Measurements from ENCODE around the gene SHROOM3.

Gene SHROOM3

DNA sequence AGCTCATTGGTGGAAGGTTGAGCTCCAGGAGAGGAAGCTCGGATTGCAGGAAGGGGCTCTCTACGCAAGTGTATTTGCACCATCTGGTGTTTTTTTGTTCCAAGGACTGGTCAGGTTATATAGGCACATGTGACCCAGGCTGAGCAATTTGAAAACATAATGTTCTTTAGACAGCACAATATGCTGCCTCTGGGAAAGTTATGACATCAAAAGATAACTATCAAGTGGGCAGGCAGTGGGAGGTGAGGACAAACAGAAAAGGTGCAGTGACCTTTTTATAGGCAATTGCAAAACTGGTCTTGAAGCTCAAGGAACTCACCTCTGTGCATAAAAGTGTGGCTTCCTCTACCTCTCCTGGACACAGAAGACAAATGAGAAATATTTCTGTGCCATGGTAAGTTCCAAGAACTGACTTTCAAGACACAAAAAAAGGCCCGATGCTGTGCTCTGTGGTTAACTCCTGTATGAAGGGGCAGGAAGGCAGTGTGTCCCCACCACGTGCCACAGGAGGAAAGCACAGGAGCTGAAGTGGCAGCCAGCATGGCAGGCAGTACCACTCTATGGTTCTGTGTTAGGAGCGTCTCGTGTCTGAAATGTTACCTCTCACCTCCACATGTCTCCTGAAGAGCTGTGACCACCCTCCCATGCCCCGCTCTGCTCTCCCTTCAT, 128.6 kb downstream of the SHROOM3 start:
- in situ Hi-C loops (cut with MboI; ENCODE audit: low sequenced_read_pairs) = no loop called here

- in situ Hi-C loops (cut with MboI; ENCODE audit: low sequenced_read_pairs) = no loop called here
These were observed 129.3 kb downstream of the SHROOM3 start for GRCh38 chr4:76564123-76564915.

DNA sequence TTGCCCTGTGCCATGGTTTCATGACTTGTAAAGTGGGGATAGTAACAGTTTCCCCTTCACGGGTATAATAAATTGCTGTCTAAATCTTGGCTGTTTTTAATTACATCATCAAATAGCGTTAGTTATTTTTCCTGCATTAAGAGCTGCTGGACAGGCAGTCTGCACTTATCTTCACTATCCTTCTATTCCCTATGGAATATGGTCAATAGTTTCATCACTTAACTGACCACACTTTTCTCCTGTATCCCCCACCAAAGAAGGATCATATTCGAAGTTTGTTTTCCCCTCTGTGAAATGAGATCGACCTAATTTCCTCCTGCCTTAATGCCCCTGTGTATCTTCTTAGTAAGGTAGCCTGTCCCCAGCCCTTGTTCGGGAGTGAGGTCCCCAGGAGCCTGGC, 133.2 kb downstream of the SHROOM3 start:
- in situ Hi-C loops (cut with MboI; ENCODE audit: low sequenced_read_pairs) = no loop called here

DNA sequence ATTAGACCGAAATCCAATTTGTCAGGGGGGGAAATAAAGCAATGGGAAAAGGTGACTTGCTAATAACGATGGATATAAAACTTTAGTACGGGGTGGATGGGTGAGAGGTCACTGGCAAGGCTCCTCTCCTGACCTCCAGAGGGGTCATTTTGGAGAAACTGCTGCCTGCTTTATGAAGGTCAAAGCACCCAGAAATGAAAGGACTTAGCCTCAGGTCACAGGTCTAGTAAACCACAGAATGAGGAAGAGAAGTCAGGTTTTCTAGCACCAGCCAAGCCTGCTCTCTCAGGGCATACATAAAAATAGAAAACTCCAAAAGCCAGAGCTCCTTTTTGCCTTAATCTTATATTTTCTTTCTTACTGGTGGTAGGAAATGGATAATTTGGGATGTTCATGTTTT, 134.2 kb downstream of the SHROOM3 start:
- in situ Hi-C loops (cut with MboI; ENCODE audit: low sequenced_read_pairs) = no loop called here

GRCh38 chr4:76569706-76570105, 134.7 kb downstream of the SHROOM3 start:
- in situ Hi-C loops (cut with MboI; ENCODE audit: low sequenced_read_pairs) = no loop called here

GRCh38 chr4:76570141-76570973, 135.3 kb downstream of the SHROOM3 start:
- in situ Hi-C loops (cut with MboI; ENCODE audit: low sequenced_read_pairs) = no loop called here

DNA sequence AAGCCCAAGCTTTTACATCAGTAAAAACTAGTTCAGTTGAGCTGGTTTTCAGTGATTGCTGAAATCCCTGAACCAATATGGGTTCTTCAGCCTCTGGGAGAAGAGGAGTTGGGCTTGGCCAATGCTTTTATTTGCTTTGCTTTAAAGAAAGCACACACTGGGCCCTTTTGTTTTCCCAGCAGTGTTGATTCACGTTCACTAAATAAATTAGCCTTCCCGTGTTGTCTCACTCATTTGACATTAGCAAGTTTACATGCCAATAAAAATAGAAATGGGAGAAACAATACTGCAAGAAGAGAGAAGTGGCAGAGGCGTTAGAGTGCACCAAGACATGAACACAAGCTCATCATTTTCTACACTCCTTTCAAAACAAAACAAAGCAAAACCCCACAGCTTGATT, 136.2 kb downstream of the SHROOM3 start:
- in situ Hi-C loops (cut with MboI; ENCODE audit: low sequenced_read_pairs) = no loop called here

DNA sequence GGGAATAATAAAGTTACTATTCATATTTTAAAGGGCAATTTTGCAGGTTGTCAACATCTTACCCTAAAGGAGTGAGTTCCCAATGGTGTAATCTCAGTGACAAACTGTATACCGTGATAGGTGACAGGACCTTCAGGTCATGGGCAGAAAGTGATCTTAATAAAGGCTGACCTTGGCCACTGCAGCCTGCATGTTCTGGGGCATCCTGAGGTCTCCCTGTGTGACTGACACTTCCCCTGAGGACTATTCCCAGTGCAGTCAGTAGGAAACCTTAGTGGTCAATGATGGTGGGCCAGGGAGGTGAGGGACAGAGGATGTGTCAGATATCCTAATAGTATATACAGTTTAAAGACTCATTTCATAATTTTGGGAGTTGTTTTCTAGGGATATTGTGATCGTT, 137.2 kb downstream of the SHROOM3 start:
- in situ Hi-C loops (cut with MboI; ENCODE audit: low sequenced_read_pairs) = no loop called here

GRCh38 chr4:76576824-76577223, 141.8 kb downstream of the SHROOM3 start:
- in situ Hi-C loops (cut with MboI; ENCODE audit: low sequenced_read_pairs) = no loop called here

DNA sequence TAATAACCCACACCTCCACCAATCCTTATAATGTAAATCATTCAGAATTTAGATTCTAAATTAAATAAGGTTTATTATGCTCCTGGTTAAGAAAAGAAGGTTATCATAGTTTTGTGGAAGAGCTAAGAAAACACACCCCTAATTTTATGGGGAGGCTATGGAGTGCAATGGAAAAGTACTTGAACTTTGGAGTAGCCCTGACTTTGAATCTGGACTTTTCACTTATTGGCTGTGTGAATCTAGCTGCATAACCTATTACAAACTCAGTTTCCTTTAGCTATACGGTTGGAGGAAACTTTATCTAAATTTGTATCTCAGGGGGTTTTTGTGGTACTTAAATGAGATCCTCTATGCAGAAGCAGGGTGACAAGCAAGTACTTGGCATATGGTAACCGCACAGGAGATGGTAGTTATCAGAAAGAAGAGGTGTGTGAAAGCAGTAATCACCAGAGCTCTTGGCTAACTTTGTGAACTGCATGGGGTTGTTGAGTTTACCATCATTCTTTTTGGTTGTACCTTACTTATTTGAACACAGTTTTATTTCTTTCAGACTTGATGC, 143.1 kb downstream of the SHROOM3 start:
- in situ Hi-C loops (cut with MboI; ENCODE audit: low sequenced_read_pairs) = no loop called here

- in situ Hi-C loops (cut with MboI; ENCODE audit: low sequenced_read_pairs) = no loop called here
These were observed 144.8 kb downstream of the SHROOM3 start for GRCh38 chr4:76579596-76580375.

DNA sequence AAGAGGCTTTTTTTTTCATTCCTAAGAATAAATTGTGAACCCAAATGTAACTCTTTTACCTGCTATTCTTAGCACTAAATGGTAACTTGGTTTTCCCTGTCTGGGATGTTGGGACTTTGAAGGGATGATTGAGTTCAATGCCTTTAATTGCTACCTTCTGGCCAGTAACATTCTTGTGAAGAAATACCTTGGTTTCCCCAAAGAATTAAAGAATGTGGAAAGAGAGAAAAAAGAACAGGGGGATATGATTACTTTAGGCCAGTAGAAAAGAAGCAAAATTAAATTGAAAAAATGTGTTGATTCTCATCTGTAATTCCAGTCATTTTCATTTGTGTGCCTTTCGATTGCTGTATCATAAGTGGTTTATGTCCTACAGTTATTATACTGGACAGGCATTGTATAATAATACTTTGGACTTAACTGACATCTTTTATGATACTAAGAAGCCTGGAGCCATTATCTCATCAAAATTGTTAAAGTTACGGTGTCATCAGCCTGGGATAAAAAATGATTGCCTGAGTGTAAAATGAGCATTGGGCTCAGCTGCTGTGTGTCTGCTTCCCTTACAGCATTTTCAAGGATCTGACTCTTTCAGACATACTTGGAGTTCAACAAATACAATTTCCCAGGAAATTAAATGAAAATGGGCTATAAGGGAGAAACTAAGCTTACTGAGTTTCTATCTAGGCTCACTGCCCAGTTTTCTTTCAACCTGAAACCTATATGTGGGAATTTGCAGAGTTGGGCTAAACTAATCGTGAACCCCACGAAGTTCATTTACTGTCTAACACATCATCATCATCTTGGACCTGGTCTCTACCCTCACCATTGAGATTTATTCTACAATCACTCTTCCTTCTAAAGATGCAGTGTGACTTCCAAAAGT, 146.3 kb downstream of the SHROOM3 start:
- in situ Hi-C loops (cut with MboI; ENCODE audit: low sequenced_read_pairs) = no loop called here

GRCh38 chr4:76582074-76582816, 147.2 kb downstream of the SHROOM3 start:
- in situ Hi-C loops (cut with MboI; ENCODE audit: low sequenced_read_pairs) = no loop called here

DNA sequence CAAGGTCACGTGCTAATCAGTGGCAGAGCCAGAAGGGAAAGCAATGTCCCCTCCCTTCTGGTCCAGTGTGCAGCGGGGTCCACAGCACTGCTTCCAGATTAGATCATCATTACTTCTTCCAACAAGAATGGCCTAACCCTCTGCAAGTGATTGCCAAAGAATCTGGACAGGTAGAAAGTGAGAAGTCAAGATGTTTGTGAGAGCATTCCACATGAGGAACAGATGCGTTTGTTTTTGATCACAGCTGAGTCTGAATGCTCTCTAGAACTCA, 147.7 kb downstream of the SHROOM3 start:
- in situ Hi-C loops (cut with MboI; ENCODE audit: low sequenced_read_pairs) = no loop called here

GRCh38 chr4:76584241-76585152, 149.5 kb downstream of the SHROOM3 start:
- in situ Hi-C loops (cut with MboI; ENCODE audit: low sequenced_read_pairs) = no loop called here

- in situ Hi-C loops (cut with MboI; ENCODE audit: low sequenced_read_pairs) = no loop called here
These were observed 150.2 kb downstream of the SHROOM3 start for GRCh38 chr4:76585272-76585671.

DNA sequence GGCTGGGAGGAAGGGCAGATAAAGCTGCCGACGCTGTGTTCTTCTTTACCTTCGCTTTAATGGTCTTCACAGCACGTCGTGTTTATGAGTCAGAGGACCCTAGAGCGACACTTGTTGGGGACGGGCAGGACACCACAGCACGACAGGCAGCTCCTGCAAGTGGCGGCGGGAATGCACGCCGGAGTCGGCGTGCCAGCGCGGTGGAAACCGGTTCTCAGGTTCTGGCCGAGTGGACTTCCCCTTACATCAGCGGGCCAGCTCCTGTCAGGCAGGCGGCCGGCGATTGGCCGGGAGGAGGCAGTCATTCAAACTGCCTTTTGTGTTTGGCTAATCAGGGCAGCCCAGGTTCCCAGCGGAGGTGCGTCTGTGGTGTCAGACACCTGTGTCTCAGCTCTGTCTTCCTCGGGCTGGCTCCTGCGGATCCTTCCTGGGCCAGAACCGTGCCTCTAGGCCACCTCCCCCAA, 150.9 kb downstream of the SHROOM3 start:
- in situ Hi-C loops (cut with MboI; ENCODE audit: low sequenced_read_pairs) = no loop called here

- in situ Hi-C loops (cut with MboI; ENCODE audit: low sequenced_read_pairs) = no loop called here
These were observed 153.2 kb downstream of the SHROOM3 start for GRCh38 chr4:76588274-76588673.

Data from HL-60/S4 treated with retinoic acid at 250 ng/mL for 4 days and 3 days (cell line).